T-helper 2 cell treated with Interferon-gamma antibody and Interleukin-4, amounts not matched to agents 5 μg/mL and 100 μg/mL, for 36 hours (primary cell): Measurements from ENCODE around the gene LRRC32.
A peak's percentile ranks its signal among the peaks of the same experiment; 100 is the strongest.
"Not testable (repeated sequence)": the region's sequence is repeated elsewhere in the genome, so short reads cannot be mapped to it uniquely, and the experiment has no call there.

ENCODE experiments used
- DNase-seq: peaks from one replicate; pipeline ENCODE4 v3.0.0; 2021; ENCODE audit warnings: low spot score
- H3K27ac Mint-ChIP-seq: one replicate; pipeline ENCODE4 v1.8.0; 2021; ENCODE audit warnings: mild to moderate bottlenecking, mixed read lengths
- H3K27me3 Mint-ChIP-seq: one replicate; pipeline ENCODE4 v1.8.0; 2021; ENCODE audit warnings: low read depth, mixed read lengths
- H3K36me3 Mint-ChIP-seq: one replicate; pipeline ENCODE4 v1.8.0; 2021; ENCODE audit warnings: low read depth, mixed read lengths
- H3K4me1 Mint-ChIP-seq: one replicate; pipeline ENCODE4 v1.8.0; 2021; ENCODE audit warnings: low read depth, mixed read lengths
- H3K4me3 Mint-ChIP-seq: one replicate; pipeline ENCODE4 v1.8.0; 2022; ENCODE audit warnings: mild to moderate bottlenecking, moderate library complexity, mixed read lengths
- H3K9me3 Mint-ChIP-seq: one replicate; pipeline ENCODE4 v1.8.0; 2021; ENCODE audit warnings: mixed read lengths

The LRRC32 gene

DNA sequence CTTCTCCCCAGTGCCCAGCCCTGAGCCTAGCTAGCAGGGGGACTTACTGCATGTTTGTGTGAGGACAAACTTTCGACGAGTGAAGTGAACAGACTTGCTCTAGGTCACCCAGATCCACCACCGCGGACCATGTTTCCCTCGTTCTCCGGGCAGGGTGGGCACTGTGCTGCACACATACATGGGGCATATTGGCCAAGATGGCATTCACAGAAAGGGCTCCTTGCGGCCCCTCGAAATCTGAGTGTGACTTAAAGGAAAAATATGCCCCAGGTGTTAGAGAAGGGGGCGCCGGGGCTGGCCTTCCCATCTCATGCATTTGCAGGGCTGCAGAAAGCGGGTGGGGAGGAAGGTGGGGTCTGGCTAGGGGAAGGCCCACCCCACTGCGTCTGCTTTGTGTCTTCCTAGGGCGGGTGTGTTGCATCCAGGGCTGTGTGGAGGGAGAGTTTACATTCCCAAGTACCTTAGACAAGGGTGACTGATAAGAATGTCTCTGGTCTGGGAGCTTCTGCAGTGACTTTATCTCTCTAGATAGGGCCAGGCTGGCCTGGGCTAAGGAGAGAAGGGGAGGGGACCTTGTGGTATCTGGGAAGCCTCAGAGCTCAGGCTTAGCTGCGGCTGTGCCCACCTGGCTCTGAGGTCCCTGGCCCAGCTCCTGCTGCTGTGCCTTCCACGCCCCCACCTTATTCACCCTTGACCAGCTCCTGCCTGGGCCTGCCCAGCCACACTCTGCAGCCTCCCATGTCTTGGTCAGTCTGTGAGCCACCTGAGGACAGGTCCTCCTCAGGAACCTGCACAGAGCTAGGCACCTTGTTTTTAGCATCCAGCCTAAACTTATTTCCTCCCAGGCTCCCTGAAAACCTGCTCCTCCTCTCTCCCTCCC, 45.8 kb downstream of the LRRC32 start:
- H3K4me1 Mint-ChIP-seq: peaks cover 32% of the 10 kb centered on the region
- DNase-seq: no peak
- H3K4me3 Mint-ChIP-seq: no peak overlapping the region
- H3K9me3 Mint-ChIP-seq: peaks cover 11% of the 10 kb centered on the region
- peaks cover 6% of the 10 kb centered on the region for H3K36me3 Mint-ChIP-seq
- H3K27ac Mint-ChIP-seq: no peak overlapping the region
- no peaks in the 10 kb centered on the region for H3K27me3 Mint-ChIP-seq

DNA sequence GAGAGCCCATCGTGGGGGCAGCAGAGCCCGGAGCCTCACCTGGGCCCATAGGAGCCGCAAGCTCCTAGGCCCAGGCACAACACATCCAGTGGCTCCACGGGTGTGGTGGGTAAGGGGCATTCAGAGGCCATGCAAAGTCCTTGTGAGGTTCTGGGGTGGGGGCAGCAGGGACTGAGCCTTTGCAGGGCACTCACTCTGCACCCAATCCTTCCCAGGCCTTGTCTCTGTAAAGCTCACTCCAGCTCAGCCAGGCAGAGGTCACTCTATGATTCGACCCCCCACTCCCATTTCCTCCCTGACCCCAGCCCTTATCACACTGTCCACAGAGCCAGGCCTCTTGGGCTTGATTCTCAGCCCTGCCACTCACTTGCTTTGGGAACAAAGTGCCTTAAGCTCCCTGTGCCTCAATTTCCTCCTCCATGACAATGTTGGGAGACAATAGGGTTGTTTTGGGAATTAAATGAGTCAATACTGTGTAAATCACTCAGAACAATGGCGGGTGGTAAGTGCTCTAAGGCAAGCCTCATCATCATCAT, 46.6 kb downstream of the LRRC32 start:
- no peak overlapping the region for H3K4me3 Mint-ChIP-seq
- no peak for DNase-seq
- H3K27me3 Mint-ChIP-seq: no peaks in the 10 kb centered on the region
- peaks cover 6% of the 10 kb centered on the region for H3K36me3 Mint-ChIP-seq
- H3K4me1 Mint-ChIP-seq: peaks cover 26% of the 10 kb centered on the region
- peaks cover 11% of the 10 kb centered on the region for H3K9me3 Mint-ChIP-seq
- H3K27ac Mint-ChIP-seq: no peak overlapping the region

GRCh38 chr11:76623171-76623883, 47.2 kb downstream of the LRRC32 start:
- peaks cover 23% of the 10 kb centered on the region for H3K4me1 Mint-ChIP-seq
- no peak for DNase-seq

DNA sequence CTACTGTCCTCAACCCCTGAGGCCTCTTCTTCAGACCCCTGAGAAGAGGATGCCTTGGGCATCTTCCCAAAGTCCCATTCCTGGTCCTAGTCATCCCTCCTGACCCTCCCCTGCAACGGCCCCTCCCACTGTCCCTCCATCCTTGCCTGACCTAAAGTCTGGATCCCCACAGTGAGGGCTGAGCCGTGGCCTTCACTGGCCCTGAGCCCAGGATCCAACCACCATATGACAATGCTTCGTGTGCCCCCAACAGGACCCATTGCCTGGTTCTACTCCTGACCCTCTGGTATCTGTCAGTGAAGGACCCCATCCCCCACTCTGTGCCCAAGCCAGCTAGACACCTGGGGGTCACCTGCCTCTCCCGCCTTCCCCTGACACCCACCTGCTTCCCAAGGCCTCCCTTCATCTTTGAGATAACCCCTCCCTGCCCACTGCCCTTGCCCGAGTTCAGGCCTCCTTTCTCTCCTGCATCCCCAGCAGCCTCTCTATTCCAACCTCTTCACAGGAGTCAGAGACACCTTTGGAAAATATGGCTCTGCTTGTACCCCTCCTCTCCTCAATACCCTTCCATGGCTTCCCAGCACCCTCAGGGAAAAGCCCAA, 48.0 kb downstream of the LRRC32 start:
- Mint-ChIP-seq H3K4me1 (peaks cover 16% of the 10 kb centered on the region), H3K27ac (peak overlapping the region; percentile 11), H3K27me3 (no peaks in the 10 kb centered on the region), H3K9me3 (peaks cover 20% of the 10 kb centered on the region), H3K4me3 (no peak overlapping the region), H3K36me3 (peaks cover 6% of the 10 kb centered on the region)
- no peak for DNase-seq

More at GRCh38 chr11:76623171-76623883, 47.2 kb downstream of the LRRC32 start:
- no peak overlapping the region for H3K4me3 Mint-ChIP-seq
- H3K9me3 Mint-ChIP-seq: peaks cover 18% of the 10 kb centered on the region
- H3K27ac Mint-ChIP-seq: peak overlapping the region; percentile 11
- H3K36me3 Mint-ChIP-seq: peaks cover 6% of the 10 kb centered on the region
- no peaks in the 10 kb centered on the region for H3K27me3 Mint-ChIP-seq

- Mint-ChIP-seq H3K27ac (no peak overlapping the region), H3K4me3 (no peak overlapping the region), H3K36me3 (peaks cover 6% of the 10 kb centered on the region), H3K9me3 (peaks cover 20% of the 10 kb centered on the region), H3K27me3 (no peaks in the 10 kb centered on the region), H3K4me1 (peaks cover 10% of the 10 kb centered on the region)
- no peak for DNase-seq
These were observed 48.7 kb downstream of the LRRC32 start for GRCh38 chr11:76621868-76622267.

DNA sequence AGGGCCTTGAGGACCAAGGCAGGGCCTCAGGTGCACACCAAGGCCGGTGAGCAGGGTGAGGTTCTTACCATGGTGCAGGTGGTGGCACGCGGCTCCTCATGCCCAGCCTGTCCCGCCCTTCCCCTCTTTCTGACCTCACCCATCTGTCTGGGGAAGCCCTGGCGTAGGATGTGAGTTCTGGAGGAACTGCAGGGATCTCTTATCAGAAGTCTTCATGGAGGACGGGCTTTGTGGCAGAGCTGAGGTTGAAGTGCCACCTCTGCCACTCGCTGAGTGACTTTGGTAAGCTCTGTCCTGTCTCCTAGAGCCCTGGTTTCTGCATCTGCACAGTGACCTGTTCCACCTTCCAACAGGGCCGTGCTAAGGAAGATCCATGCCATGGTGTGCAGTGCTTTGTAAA, 49.1 kb downstream of the LRRC32 start:
- Mint-ChIP-seq H3K36me3 (peaks cover 6% of the 10 kb centered on the region), H3K27me3 (no peaks in the 10 kb centered on the region), H3K4me3 (no peak overlapping the region), H3K27ac (no peak overlapping the region), H3K9me3 (peaks cover 20% of the 10 kb centered on the region), H3K4me1 (peaks cover 7% of the 10 kb centered on the region)
- no peak for DNase-seq

- Mint-ChIP-seq H3K4me3 (no peak overlapping the region), H3K27me3 (no peaks in the 10 kb centered on the region), H3K36me3 (peaks cover under 1% of the 10 kb centered on the region), H3K27ac (no peak overlapping the region), H3K9me3 (peaks cover 13% of the 10 kb centered on the region), H3K4me1 (peaks cover 6% of the 10 kb centered on the region)
- no peak for DNase-seq
These were observed 50.1 kb downstream of the LRRC32 start for GRCh38 chr11:76620489-76620888.

GRCh38 chr11:76619801-76620200, 50.7 kb downstream of the LRRC32 start:
- not testable (repeated sequence) for DNase-seq, H3K36me3 Mint-ChIP-seq, H3K27ac Mint-ChIP-seq, H3K27me3 Mint-ChIP-seq, H3K4me3 Mint-ChIP-seq, H3K9me3 Mint-ChIP-seq, H3K4me1 Mint-ChIP-seq

- no peaks in the 10 kb centered on the region for H3K36me3 Mint-ChIP-seq
- no peaks in the 10 kb centered on the region for H3K27me3 Mint-ChIP-seq
- no peak overlapping the region for H3K4me3 Mint-ChIP-seq
- DNase-seq: no peak
- H3K9me3 Mint-ChIP-seq: peaks cover 8% of the 10 kb centered on the region
- no peak overlapping the region for H3K27ac Mint-ChIP-seq
- H3K4me1 Mint-ChIP-seq: no peaks in the 10 kb centered on the region
These were observed 52.8 kb downstream of the LRRC32 start for GRCh38 chr11:76617553-76618265.

GRCh38 chr11:76616676-76617552, 53.6 kb downstream of the LRRC32 start:
- H3K27ac Mint-ChIP-seq: no peak overlapping the region
- no peaks in the 10 kb centered on the region for H3K36me3 Mint-ChIP-seq

GRCh38 chr11:76615950-76616349, 54.6 kb downstream of the LRRC32 start:
- no peak overlapping the region for H3K27ac Mint-ChIP-seq
- H3K4me1 Mint-ChIP-seq: peaks cover 2% of the 10 kb centered on the region
- H3K27me3 Mint-ChIP-seq: no peaks in the 10 kb centered on the region
- no peaks in the 10 kb centered on the region for H3K36me3 Mint-ChIP-seq
- H3K9me3 Mint-ChIP-seq: peaks cover 8% of the 10 kb centered on the region
- no peak overlapping the region for H3K4me3 Mint-ChIP-seq
- DNase-seq: no peak

More at GRCh38 chr11:76616676-76617552, 53.6 kb downstream of the LRRC32 start:
- DNase-seq: no peak
- Mint-ChIP-seq H3K4me3 (no peak overlapping the region), H3K4me1 (no peaks in the 10 kb centered on the region), H3K27me3 (no peaks in the 10 kb centered on the region), H3K9me3 (peaks cover 8% of the 10 kb centered on the region)

- H3K27me3 Mint-ChIP-seq: no peaks in the 10 kb centered on the region
- H3K27ac Mint-ChIP-seq: no peak overlapping the region
- peaks cover 3% of the 10 kb centered on the region for H3K4me1 Mint-ChIP-seq
- DNase-seq: no peak
- peaks cover 8% of the 10 kb centered on the region for H3K9me3 Mint-ChIP-seq
- no peaks in the 10 kb centered on the region for H3K36me3 Mint-ChIP-seq
- H3K4me3 Mint-ChIP-seq: no peak overlapping the region
These were observed 55.9 kb downstream of the LRRC32 start for GRCh38 chr11:76614471-76615179.
